ENCODE measurements around the gene CCL23.

GRCh38 chr17:36004594-36005108, 13.1 kb downstream of the CCL23 start:
- TF ChIP-seq CTCF (IDR thresholded peaks at IDR 0.05) (no peak), POLR2A (IDR thresholded peaks at IDR 0.05) (no peak)

All from adrenal gland (tissue), 5 donors.